ENCODE measurements around the gene ENTHD1. TPM values are rescaled to one million over a fixed set of nuclear protein-coding genes. Genes with fewer than 3 reads are reported as not detected.

Gene ENTHD1
- total and polyA plus RNA-seq, 2 of the 4 experiments (the other 2 are of a cell fraction): not detected

GRCh38 chr22:39707351-39707750 is 186.2 kb downstream of the ENTHD1 start:
- in situ Hi-C loops (cut with MboI; ENCODE audit: low sequenced_read_pairs): no loop called here
- H4K8ac ChIP-seq (ENCODE audit: low read depth in 2 of 2, low read length in 2 of 2): no peak overlapping the region
- TF ChIP-seq CTCF (conservative IDR thresholded peaks at IDR 0.05; ENCODE audit: low read depth, low read length): no peak
- no peak for TF ChIP-seq MAZ (IDR thresholded peaks at IDR 0.05; ENCODE audit: borderline replicate concordance, low read depth, low read length)
- no peak for TF ChIP-seq BHLHE40 (IDR thresholded peaks at IDR 0.05; ENCODE audit: low read depth, low read length)
- TF ChIP-seq POLR2A (IDR thresholded peaks at IDR 0.05; ENCODE audit: low read depth, low read length): no peak
- TF ChIP-seq RAD21 (IDR thresholded peaks at IDR 0.05; ENCODE audit: low read length): no peak
- TF ChIP-seq MAFK (IDR thresholded peaks at IDR 0.05; ENCODE audit: low read depth, low read length): no peak
- TF ChIP-seq RCOR1 (IDR thresholded peaks at IDR 0.05; ENCODE audit: insufficient replicate concordance, low read length): no peak
- no peak for TF ChIP-seq RFX5 (IDR thresholded peaks at IDR 0.05; ENCODE audit: low read depth, low read length)
- TF ChIP-seq SMC3 (IDR thresholded peaks at IDR 0.05; ENCODE audit: low read depth, low read length): no peak
- no peak for TF ChIP-seq CHD1 (IDR thresholded peaks at IDR 0.05; ENCODE audit: low read depth, low read length)
- no peak for TF ChIP-seq FOS (IDR thresholded peaks at IDR 0.05; ENCODE audit: low read depth, low read length)
- TF ChIP-seq USF2 (IDR thresholded peaks at IDR 0.05; ENCODE audit: low read depth, low read length): no peak
- no peak for TF ChIP-seq CEBPB (IDR thresholded peaks at IDR 0.05; ENCODE audit: low read depth, low read length)
- TF ChIP-seq NFE2L2 (IDR thresholded peaks at IDR 0.05; ENCODE audit: low read depth, low read length): no peak
- no peak for TF ChIP-seq MXI1 (IDR thresholded peaks at IDR 0.05; ENCODE audit: borderline replicate concordance, low read depth, low read length)
- TF ChIP-seq ELK1 (IDR thresholded peaks at IDR 0.05; ENCODE audit: borderline replicate concordance, low read depth, low read length): no peak
- H3K27me3 ChIP-seq (ENCODE audit: control insufficient read depth, insufficient read depth, low read length): peaks cover 59% of the 10 kb centered on the region
- H3K4me3 ChIP-seq (ENCODE audit: insufficient read depth, low read depth, low read length): no peak overlapping the region
- no peak overlapping the region for H2AK5ac ChIP-seq (ENCODE audit: low read depth, low read length)
- ChIA-PET POLR2A (ENCODE audit: unreplicated experiment) (no interaction called here), CTCF (no interaction called here)
- no peak overlapping the region for H3K4ac ChIP-seq (ENCODE audit: low read depth, low read length)
- DNase-seq: no peak
- no peak overlapping the region for H2AK9ac ChIP-seq (replicated peaks; ENCODE audit: low read depth, low read length, poor library complexity)
- H4K20me1 ChIP-seq (ENCODE audit: insufficient read depth, low read length): no peaks in the 10 kb centered on the region
- H3K9ac ChIP-seq (ENCODE audit: low read depth, low read length): no peak overlapping the region
- no peaks in the 10 kb centered on the region for H3K36me3 ChIP-seq (ENCODE audit: control insufficient read depth, insufficient read depth, low read length)
- H2BK20ac ChIP-seq (ENCODE audit: low read depth, low read length): no peak overlapping the region
- ATAC-seq (ENCODE audit: low read depth): no peak
- no peaks in the 10 kb centered on the region for H3K79me1 ChIP-seq (ENCODE audit: low read depth in 1 of 2, low read length in 2 of 2)
- H2BK5ac ChIP-seq (ENCODE audit: low read depth, low read length, poor library complexity, severe bottlenecking): no peak overlapping the region
- no peak overlapping the region for H4K91ac ChIP-seq (ENCODE audit: insufficient read depth, low read depth, low read length)
- no peak overlapping the region for H3K23ac ChIP-seq (ENCODE audit: low read depth, low read length)
- no peak overlapping the region for H4K5ac ChIP-seq (ENCODE audit: low read depth, low read length)
- peaks cover 6% of the 10 kb centered on the region; the same call in 1 of the 2 replicates for H3K4me1 ChIP-seq (ENCODE audit: control insufficient read depth, insufficient read depth, low read length)
- H3K27ac ChIP-seq (ENCODE audit: insufficient read depth, low read length): no peak overlapping the region
- no peak overlapping the region for H3K18ac ChIP-seq (ENCODE audit: low read depth, low read length)
- no peaks in the 10 kb centered on the region for H3K9me3 ChIP-seq (ENCODE audit: control insufficient read depth, insufficient read depth, low read length)
- H2BK120ac ChIP-seq (ENCODE audit: low read depth, low read length): no peak overlapping the region
- intact Hi-C loops (cut with micrococcal nuclease): no loop called here
- no peak overlapping the region for H2BK15ac ChIP-seq (ENCODE audit: low read depth, low read length)
- H3K4me2 ChIP-seq (ENCODE audit: low read depth, low read length): no peak overlapping the region
- dilution Hi-C loops (cut with HindIII; ENCODE audit: low sequenced_read_pairs, unreplicated experiment): no loop called here
- no peak overlapping the region for H3K56ac ChIP-seq (ENCODE audit: extremely low read depth, insufficient read depth, low read length)
- WGBS, 2 experiments (ENCODE audit: extremely low coverage in 2 of 2, insufficient read length in 1 of 2): 86% methylated on average over 1 of the region's 5 CpGs; no CpG with 5 or more reads in 1 of the 2 experiments
- no peak overlapping the region for H3K14ac ChIP-seq (replicated peaks; ENCODE audit: low read depth, low read length)
- H2AFZ ChIP-seq (replicated peaks; ENCODE audit: low read length, poor library complexity): no peak overlapping the region
- H3K9me1 ChIP-seq (ENCODE audit: insufficient read depth, low read length): no peaks in the 10 kb centered on the region
- no TSS peak for BruUV-seq (replicated peaks)
